ENCODE data around the gene DPH6. TPM values are rescaled to one million over a fixed set of nuclear protein-coding genes. Genes with fewer than 3 reads are reported as not detected.
A peak's percentile ranks its signal among the peaks of the same experiment; 100 is the strongest.
"Not testable (repeated sequence)": the region's sequence is repeated elsewhere in the genome, so short reads cannot be mapped to it uniquely, and the experiment has no call there.

The DPH6 gene
- polyA plus RNA-seq (2013, experiment 1 of 2), result 7.7 TPM
- polyA plus RNA-seq (2013, experiment 2 of 2), result 8.7 TPM

- peak within 1 kb of the TSS; percentile 56 for H3K4me3 ChIP-seq (ENCODE audit: low read length)
- H3K79me1 ChIP-seq (ENCODE audit: low read length), result no peaks in the 10 kb centered on the region
- no peak within 1 kb of the TSS for H2BK15ac ChIP-seq (replicated peaks; ENCODE audit: low read depth)
- peak within 1 kb of the TSS; percentile 95 for H3K56ac ChIP-seq (ENCODE audit: low read length)
- H4K8ac ChIP-seq (ENCODE audit: low read depth, low read length), result no peak within 1 kb of the TSS
- DNase-seq, result peak; percentile 95
- no peak within 1 kb of the TSS for H2AK5ac ChIP-seq (ENCODE audit: low read length)
- peak within 1 kb of the TSS; percentile 56 for H3K4ac ChIP-seq (ENCODE audit: low read depth, low read length)
- no peak within 1 kb of the TSS for H2BK120ac ChIP-seq (ENCODE audit: low read depth, low read length)
- H3K18ac ChIP-seq (ENCODE audit: low read length), result peak within 1 kb of the TSS; percentile 52
- peak within 1 kb of the TSS; percentile 97 for H3K27ac ChIP-seq (ENCODE audit: low read depth, low read length)
- H3K23ac ChIP-seq (ENCODE audit: low read length), result no peak within 1 kb of the TSS
- peaks cover 13% of the 10 kb centered on the region for H3K4me1 ChIP-seq (ENCODE audit: control insufficient read depth, low read depth, low read length)
- H3K27me3 ChIP-seq (ENCODE audit: insufficient read depth, low read length, poor library complexity), result no peaks in the 10 kb centered on the region
- H3K9ac ChIP-seq (ENCODE audit: low read length), result peak within 1 kb of the TSS; percentile 87
- H3K79me2 ChIP-seq (ENCODE audit: control insufficient read depth, insufficient read depth, low read length), result no peaks in the 10 kb centered on the region
- H3K36me3 ChIP-seq (ENCODE audit: control insufficient read depth, insufficient read depth, low read length), result no peaks in the 10 kb centered on the region
- H4K5ac ChIP-seq (ENCODE audit: low read length), result peak within 1 kb of the TSS; percentile 89
- peak within 1 kb of the TSS; percentile 74 for H2BK5ac ChIP-seq (ENCODE audit: low read length)
- WGBS (ENCODE audit: extremely low coverage, insufficient coverage, low lambda C conversion rate), result no CpG with 5 or more reads among the region's 66 CpGs
- peak within 1 kb of the TSS; percentile 51 for H3K4me2 ChIP-seq (ENCODE audit: low read length)
Measured at GRCh38 chr15:35545824-35546510, at the start of gene DPH6. TSS of gene DPH6 (minus strand) at chr15:35546165. CDS start at chr15:35546141, 24 bp downstream.

GRCh38 chr15:35595656-35596055, 49.7 kb upstream of the DPH6 start:
- H3K18ac ChIP-seq (ENCODE audit: low read length), result no peak overlapping the region
- H3K4me2 ChIP-seq (ENCODE audit: low read length), result no peak overlapping the region
- H3K27ac ChIP-seq (ENCODE audit: low read depth, low read length), result no peak overlapping the region
- H2AK5ac ChIP-seq (ENCODE audit: low read length), result no peak overlapping the region
- no peaks in the 10 kb centered on the region for H3K79me2 ChIP-seq (ENCODE audit: control insufficient read depth, insufficient read depth, low read length)
- H3K4ac ChIP-seq (ENCODE audit: low read depth, low read length), result no peak overlapping the region
- no peak overlapping the region for H4K8ac ChIP-seq (ENCODE audit: low read depth, low read length)
- no peak overlapping the region for H4K5ac ChIP-seq (ENCODE audit: low read length)
- no peak for DNase-seq
- no peaks in the 10 kb centered on the region for H3K27me3 ChIP-seq (ENCODE audit: insufficient read depth, low read length, poor library complexity)
- whole genome bisulfite sequencing (ENCODE audit: extremely low coverage, insufficient coverage, low lambda C conversion rate), result no CpG with 5 or more reads among the region's 1 CpG
- H2BK15ac ChIP-seq (replicated peaks; ENCODE audit: low read depth), result no peak overlapping the region
- no peak overlapping the region for H2BK5ac ChIP-seq (ENCODE audit: low read length)
- H3K23ac ChIP-seq (ENCODE audit: low read length), result no peak overlapping the region
- no peak overlapping the region for H3K4me3 ChIP-seq (ENCODE audit: low read length)
- H3K4me1 ChIP-seq (ENCODE audit: control insufficient read depth, low read depth, low read length), result no peaks in the 10 kb centered on the region
- H3K9ac ChIP-seq (ENCODE audit: low read length), result no peak overlapping the region
- H2BK120ac ChIP-seq (ENCODE audit: low read depth, low read length), result no peak overlapping the region
- H3K79me1 ChIP-seq (ENCODE audit: low read length), result no peaks in the 10 kb centered on the region
- H3K56ac ChIP-seq (ENCODE audit: low read length), result no peak overlapping the region
- no peaks in the 10 kb centered on the region for H3K36me3 ChIP-seq (ENCODE audit: control insufficient read depth, insufficient read depth, low read length)

- not testable (repeated sequence) for H3K56ac ChIP-seq (ENCODE audit: low read length); H2BK120ac ChIP-seq (ENCODE audit: low read depth, low read length)
- no CpG with 5 or more reads among the region's 2 CpGs for WGBS (ENCODE audit: extremely low coverage, insufficient coverage, low lambda C conversion rate)
Measured at GRCh38 chr15:35591987-35592386, 46.0 kb upstream of the DPH6 start.

GRCh38 chr15:35583863-35584528, 38.0 kb upstream of the DPH6 start:
- Histone ChIP-seq H3K4me2 (ENCODE audit: low read length) (no peak overlapping the region), H3K4me1 (ENCODE audit: control insufficient read depth, low read depth, low read length) (no peaks in the 10 kb centered on the region), H3K18ac (ENCODE audit: low read length) (no peak overlapping the region), H3K36me3 (ENCODE audit: control insufficient read depth, insufficient read depth, low read length) (no peaks in the 10 kb centered on the region), H2BK5ac (ENCODE audit: low read length) (no peak overlapping the region), H4K8ac (ENCODE audit: low read depth, low read length) (no peak overlapping the region), H3K27ac (ENCODE audit: low read depth, low read length) (no peak overlapping the region), H3K23ac (ENCODE audit: low read length) (no peak overlapping the region), H3K27me3 (ENCODE audit: insufficient read depth, low read length, poor library complexity) (no peaks in the 10 kb centered on the region), H3K79me2 (ENCODE audit: control insufficient read depth, insufficient read depth, low read length) (no peaks in the 10 kb centered on the region), H3K4ac (ENCODE audit: low read depth, low read length) (no peak overlapping the region), H3K9ac (ENCODE audit: low read length) (no peak overlapping the region), H2BK120ac (ENCODE audit: low read depth, low read length) (no peak overlapping the region), H2BK15ac (replicated peaks; ENCODE audit: low read depth) (peak overlapping the region; percentile 57), H3K56ac (ENCODE audit: low read length) (no peak overlapping the region), H2AK5ac (ENCODE audit: low read length) (no peak overlapping the region), H3K4me3 (ENCODE audit: low read length) (no peak overlapping the region), H4K5ac (ENCODE audit: low read length) (no peak overlapping the region), H3K79me1 (ENCODE audit: low read length) (no peaks in the 10 kb centered on the region)
- WGBS (ENCODE audit: extremely low coverage, insufficient coverage, low lambda C conversion rate), result no CpG with 5 or more reads among the region's 1 CpG
- no peak for DNase-seq

More at GRCh38 chr15:35591987-35592386, 46.0 kb upstream of the DPH6 start:
- H2BK15ac ChIP-seq (replicated peaks; ENCODE audit: low read depth); H2BK5ac ChIP-seq (ENCODE audit: low read length); H3K4me1 ChIP-seq (ENCODE audit: control insufficient read depth, low read depth, low read length); H3K18ac ChIP-seq (ENCODE audit: low read length); H3K27ac ChIP-seq (ENCODE audit: low read depth, low read length); H4K8ac ChIP-seq (ENCODE audit: low read depth, low read length); H3K4me3 ChIP-seq (ENCODE audit: low read length); H2AK5ac ChIP-seq (ENCODE audit: low read length); H3K23ac ChIP-seq (ENCODE audit: low read length); H3K79me2 ChIP-seq (ENCODE audit: control insufficient read depth, insufficient read depth, low read length); H3K4ac ChIP-seq (ENCODE audit: low read depth, low read length); H3K9ac ChIP-seq (ENCODE audit: low read length); H3K27me3 ChIP-seq (ENCODE audit: insufficient read depth, low read length, poor library complexity); H4K5ac ChIP-seq (ENCODE audit: low read length); H3K4me2 ChIP-seq (ENCODE audit: low read length); DNase-seq; H3K36me3 ChIP-seq (ENCODE audit: control insufficient read depth, insufficient read depth, low read length); H3K79me1 ChIP-seq (ENCODE audit: low read length): not testable (repeated sequence)

- Histone ChIP-seq H3K4ac (ENCODE audit: low read depth, low read length) (no peak overlapping the region), H2BK15ac (replicated peaks; ENCODE audit: low read depth) (no peak overlapping the region), H3K9ac (ENCODE audit: low read length) (no peak overlapping the region), H3K18ac (ENCODE audit: low read length) (no peak overlapping the region), H3K79me2 (ENCODE audit: control insufficient read depth, insufficient read depth, low read length) (no peaks in the 10 kb centered on the region), H3K23ac (ENCODE audit: low read length) (no peak overlapping the region), H4K5ac (ENCODE audit: low read length) (no peak overlapping the region), H3K56ac (ENCODE audit: low read length) (no peak overlapping the region), H3K4me3 (ENCODE audit: low read length) (no peak overlapping the region), H4K8ac (ENCODE audit: low read depth, low read length) (no peak overlapping the region), H3K79me1 (ENCODE audit: low read length) (no peaks in the 10 kb centered on the region), H3K27ac (ENCODE audit: low read depth, low read length) (no peak overlapping the region), H3K36me3 (ENCODE audit: control insufficient read depth, insufficient read depth, low read length) (no peaks in the 10 kb centered on the region), H2AK5ac (ENCODE audit: low read length) (no peak overlapping the region), H2BK120ac (ENCODE audit: low read depth, low read length) (no peak overlapping the region), H2BK5ac (ENCODE audit: low read length) (no peak overlapping the region), H3K4me2 (ENCODE audit: low read length) (no peak overlapping the region), H3K4me1 (ENCODE audit: control insufficient read depth, low read depth, low read length) (no peaks in the 10 kb centered on the region), H3K27me3 (ENCODE audit: insufficient read depth, low read length, poor library complexity) (no peaks in the 10 kb centered on the region)
- no CpG with 5 or more reads among the region's 3 CpGs for WGBS (ENCODE audit: extremely low coverage, insufficient coverage, low lambda C conversion rate)
- no peak for DNase-seq
Measured at GRCh38 chr15:35580606-35581005, 34.6 kb upstream of the DPH6 start.
